HG03280 (cell line): ENCODE data around the gene COPE.
"Not testable (repeated sequence)": the region's sequence is repeated elsewhere in the genome, so short reads cannot be mapped to it uniquely, and the experiment has no call there.

Source experiments
- ATAC-seq: cut with Tn5 transposase; IDR thresholded peaks from one replicate; pipeline ENCODE4 v1.9.1; 2021; ENCODE audit warnings: mild to moderate bottlenecking, moderate library complexity; ENCODE audit not compliant: unreplicated experiment

The COPE gene

DNA sequence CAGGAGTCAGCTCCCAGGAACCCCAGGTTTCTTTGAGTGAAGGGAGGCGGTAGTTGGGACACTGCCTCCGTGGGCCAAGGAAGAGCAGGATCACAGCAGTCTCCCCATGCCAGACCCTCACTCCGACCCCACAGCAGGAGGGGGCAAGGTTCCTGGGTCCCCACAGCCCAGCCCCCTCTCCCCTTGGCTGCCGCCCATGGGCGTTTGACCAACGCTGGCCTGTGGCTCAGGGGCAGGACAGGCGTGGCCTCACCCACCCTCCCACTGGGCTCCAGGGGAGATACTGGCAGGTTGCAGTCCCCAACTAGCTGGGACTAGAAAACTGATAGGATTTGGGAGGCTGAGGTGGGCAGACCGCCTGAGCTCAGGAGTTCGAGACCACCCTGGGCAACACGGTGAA lies 9.2 kb downstream of the COPE start:
- no peak for ATAC-seq

DNA sequence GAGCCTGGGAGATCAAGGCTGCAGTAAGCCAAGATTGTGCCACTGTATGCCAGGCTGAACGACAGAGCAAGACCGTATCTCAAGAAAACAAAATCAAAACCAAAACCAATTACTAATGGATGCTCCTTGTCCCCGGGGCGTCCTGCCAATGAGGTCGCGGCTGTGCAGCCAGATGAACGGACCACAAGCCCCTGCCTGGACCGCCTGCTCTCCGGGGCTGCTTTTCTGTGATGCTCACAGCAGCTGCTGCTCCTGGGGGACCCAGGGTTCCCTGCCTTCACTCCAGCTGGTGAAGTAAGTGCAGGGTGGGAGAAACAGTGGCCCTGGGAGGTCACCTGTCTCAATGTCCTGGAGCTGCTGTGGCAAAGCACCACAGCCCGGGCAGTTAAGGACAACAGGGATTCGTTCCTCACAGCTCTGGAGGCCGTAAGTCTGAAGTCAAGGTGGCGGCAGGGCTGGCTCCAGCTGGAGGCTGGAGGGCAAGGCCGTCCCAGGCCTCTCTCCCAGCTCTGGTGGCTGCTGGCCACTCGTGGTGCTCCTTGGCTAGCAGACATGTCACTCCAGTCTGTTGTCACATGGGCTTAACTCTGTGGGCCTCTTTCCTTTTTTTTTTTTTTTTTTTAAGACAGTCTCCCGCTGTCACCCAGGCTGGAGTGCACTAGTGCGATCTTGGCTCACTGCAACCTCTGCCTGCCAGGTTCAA lies 10.1 kb downstream of the COPE start:
- ATAC-seq = no peak

DNA sequence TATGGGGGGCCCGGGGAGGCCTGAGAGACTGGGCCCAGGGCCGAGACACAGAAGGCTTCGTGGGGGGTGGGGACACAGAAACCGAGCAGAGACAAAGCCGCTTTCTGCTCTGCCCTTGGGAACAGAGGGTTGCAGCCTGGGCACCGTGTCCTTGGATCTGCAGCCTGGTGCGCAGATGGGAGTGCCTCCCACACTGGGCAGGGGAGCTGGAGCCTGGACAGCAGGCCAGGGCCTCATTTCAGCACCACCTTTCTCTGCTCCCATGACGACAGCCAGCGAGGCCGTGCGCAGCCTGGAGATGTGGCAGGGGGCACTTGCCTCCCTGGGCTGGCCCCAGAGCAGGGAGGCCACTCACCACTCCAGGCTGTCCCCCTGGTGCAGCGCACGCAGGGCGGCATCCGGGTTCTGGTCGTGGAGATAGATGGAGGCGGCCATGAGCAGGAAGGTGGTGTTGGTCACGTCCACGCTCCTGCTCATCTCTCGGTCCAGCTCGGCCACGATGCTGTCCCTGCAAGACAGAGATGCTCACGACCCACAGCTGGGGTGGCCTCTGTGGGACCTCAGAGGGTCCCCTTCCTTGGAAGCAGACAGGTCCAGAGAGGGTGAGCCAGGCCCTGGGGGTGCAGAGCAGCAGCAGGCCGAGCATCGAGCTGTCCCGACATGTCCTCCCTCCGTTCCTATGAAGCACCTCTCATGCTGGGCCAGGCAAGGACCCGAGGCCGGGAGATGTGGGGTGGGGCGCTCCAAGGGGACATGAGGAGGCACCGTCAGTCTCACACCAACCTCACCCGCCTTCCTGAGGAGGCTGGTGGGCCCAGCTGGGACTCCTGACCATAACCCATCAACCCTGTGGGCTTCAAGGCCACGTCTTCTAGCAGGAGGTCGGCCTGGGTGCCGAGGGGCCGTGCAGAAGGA lies 12.3 kb downstream of the COPE start:
- no peak for ATAC-seq

DNA sequence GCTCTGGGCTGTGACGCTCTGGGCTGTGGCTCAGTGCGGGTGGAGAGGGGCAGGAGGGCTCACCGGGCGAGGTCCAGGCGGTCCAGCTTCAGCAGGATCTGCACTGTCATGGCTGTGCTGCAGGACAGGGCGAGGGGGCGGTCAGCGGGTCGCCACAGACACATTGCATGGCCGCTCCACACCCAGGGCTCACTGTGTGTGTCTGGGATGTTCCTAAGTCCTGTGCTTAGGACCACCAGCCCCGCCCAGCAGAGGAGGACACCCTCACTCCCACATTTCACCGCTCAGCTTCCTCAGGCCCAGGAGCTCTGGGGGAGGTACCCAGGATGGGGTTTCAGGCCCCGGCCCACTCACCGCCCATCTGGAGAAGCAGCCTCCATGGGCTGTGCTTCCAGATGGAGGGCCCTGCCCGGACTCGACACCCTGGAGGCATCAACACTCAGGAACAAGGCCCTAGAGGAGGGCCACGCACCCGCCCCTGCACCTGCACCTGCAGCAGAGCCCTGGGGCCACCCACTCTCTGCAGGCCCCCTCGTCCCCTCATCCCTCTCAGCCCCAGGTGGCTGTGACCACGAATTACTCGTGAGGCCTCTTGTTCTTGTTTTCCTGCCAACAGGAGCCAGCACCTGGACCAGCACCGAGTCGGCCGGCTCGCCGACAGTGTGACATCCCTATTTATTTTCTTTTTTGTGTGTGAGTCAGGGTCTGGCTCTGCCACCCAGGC lies 13.5 kb downstream of the COPE start:
- no peak for ATAC-seq

DNA sequence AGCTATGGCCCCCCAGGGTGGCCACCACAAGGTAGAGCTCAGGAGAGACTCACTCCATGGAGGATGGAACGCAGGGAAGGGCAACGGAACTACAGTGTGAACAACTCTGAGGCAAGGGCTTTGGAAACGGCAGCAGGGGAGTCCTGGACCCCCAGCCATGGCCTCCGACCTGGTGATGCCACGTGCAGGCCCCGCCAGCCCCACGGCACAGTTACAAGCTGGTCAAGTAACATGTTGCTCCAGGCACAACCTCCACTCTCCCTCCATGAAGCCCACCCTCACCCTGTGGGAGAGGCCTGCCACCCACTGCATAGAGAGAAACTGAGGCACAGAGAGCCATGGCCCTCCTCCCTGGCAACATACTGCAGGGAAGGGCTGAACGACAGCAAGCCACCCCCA lies 14.1 kb downstream of the COPE start:
- no peak for ATAC-seq

DNA sequence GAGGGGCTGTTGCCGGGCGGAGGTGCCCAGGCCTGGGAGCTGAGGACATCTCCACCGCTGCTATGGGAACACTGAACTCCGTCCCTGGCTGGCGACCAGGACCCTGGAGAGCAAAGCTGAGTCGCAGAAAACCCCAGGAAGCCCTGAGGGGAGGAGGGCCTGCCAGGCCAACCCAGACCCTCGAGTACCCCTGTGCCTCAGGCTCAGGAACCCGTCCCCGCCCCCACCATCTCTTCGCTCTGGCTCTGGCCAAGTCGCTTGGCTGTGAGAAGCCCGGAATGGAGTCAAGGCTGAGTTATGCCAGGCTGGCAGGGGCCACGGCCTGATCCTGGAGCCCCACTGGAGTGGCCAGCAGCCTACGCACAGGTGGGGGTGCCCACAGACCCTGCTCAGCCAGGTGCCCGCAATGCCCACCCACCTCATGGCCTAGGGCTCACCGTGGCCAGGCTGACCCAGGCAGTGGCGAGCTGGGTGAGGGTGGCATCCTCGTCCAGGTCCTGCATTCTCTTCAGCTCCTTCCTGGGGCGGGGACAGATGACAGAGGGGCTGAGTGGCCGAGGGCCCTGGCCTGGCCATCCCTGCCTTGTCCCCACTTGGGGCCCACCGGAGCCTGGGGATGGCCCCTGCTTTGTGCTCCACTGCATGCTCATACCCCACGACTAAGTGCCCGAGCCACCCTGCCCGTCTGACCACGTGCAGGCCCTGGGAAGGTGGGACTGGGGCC lies 14.7 kb downstream of the COPE start:
- no peak for ATAC-seq

DNA sequence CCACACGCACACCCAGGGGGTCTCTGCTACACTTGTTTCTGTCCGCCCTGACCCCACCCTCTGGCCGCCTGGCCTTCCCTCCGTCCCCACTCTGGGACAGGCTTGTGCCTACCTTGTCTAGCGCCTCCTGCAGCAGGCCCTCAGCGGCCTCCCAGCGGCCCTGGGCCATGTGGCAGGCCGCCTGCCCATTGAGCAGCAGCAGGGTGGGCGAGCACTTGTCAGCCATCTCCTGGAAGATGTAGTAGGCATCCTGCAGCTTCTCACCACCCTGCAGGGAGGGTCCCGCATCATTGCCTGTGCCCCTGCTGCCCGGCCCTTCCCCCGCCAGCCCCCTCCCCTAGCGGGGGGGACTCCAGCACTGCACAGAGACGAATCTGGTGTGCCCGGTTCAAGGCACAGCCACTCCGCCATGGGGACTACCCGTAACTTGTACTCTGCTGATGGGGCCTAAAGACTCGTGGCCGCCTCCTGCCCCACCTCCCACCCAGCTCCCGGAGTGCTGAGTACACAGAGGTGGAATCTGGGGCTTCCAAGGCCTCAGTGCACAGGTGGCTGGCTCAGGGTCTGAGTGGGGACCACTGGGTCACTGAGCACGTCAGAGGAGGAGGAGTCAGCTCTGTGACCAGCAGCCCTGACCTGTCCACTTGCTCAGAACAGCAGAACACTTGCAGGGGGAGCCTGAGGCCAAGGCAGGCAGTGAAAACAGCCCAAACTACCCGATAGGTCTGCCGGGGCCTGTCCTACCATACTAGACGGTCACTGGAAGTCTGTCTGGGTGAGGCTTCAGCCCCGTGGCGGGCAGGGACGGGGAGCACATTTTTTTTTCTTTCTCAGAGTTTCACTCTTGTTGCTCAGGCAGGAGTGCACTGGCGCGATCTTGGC lies 15.8 kb downstream of the COPE start:
- no peak for ATAC-seq

DNA sequence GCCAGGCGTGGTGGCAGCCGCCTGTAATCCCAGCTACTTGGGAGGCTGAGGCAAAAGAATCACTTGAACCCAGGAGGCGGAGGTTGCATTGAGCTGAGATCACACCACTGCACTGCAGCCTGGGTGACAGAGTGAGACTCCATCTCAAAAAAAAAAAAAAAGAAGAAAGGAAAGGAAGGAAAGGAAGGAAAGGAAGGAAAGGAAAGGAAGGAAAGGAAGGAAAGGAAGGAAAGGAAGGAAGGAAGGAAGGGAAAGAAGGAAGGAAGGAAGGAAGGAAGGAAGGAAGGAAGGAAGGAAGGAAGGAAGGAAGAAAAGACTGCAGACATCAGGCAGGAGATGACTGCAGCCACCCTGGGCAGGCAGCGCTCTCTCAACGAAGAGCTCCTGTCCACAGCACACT lies 16.7 kb downstream of the COPE start:
- ATAC-seq = not testable (repeated sequence)

DNA sequence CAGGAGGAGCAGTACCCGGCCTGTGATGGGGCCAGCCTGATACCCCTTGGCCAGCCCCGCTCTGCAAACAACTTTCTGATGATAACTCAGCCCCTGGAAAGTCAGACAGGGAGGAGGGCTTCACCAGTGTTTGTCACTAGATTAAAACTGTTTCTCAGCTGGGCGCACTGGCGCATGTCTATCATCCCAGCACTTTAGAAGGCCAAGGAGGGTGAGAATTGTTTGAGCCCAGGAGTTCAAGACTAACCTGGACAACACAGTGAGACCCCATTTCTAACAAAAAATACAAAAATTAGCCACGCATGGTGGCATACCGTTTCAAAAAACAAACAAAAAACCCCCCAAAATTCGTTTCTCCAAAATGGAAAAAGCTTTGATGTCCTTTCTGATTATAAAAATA lies 17.7 kb downstream of the COPE start:
- no peak for ATAC-seq

DNA sequence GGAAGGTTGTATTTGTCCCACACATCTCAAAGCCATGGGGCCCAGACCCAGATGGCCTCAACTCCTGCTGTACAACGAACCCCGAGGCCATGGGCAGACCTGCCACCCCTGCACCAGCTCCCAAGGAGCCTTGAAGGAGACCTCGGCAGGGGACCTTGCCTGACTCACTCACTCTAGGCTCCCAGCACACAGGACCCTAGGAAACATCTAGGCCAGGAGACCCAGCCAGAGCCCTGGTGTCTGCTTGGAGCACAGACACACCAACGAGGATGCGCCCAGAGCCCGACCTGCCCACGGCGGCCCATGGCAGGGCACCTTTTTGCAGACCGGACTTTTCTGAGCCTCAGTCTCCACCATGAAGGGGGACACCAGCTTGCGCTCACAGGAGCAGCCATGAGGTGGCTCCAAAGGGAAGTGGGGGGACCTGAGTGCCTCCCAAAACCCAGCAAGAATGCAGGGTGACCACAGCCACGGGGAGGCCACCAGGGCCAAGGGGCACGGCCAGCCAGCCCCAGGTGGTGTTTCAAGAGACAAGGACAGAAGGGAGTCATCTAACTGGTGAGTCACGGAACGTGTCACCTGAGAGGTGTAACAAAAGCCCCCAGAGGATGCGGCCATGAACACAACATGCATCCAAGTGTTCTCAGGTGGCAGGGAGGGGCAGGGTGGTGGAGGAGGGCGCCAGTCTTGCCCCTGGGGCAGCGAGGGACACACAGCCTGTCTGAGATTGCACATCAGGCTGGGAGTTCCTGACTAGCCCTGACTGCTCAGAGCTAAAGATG lies 18.3 kb downstream of the COPE start:
- ATAC-seq = no peak

DNA sequence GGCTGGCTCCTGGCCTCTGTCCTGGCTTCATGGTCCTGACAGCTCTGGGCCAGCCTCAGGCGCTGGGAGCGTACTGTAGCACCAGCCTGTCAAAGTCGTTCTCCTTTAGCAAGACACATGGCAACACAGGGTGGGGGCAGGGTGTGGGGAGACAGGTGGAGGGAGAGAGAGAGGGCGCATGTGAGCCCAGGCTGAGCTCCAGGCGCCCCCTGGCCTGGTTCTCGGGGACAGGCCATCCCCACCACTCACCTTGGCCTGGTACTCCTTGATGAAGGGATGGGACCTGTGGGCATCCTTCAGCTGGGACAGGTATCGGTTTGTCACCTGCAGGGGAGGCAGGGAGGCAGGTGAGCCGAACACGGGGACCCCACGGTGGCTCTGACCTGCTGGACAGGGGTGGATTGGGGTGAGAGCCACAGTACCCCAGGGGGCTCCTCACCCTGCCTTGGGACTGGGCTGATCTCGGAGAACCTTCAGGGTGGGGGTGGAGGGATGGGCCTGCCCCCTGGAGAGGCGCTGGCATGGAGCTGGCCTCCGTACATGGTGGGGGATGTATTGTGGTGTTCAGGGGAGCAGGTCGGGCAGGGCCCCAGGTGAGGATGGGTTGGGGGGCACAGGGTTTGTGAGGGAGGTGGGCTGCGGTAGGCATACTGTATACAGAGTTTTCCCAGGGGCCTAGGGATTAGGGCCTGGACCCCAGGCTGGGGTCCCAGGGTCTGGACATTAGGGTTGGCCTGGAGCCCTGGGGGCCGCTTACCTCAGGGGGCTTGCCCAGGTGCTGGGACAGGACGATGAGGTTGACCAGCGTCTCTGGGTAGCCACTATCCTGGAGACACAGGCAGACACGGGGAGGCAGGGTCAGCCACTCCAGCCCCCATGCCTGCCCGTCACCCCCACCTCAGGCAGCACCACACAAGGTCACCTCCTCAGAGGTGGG lies 19.3 kb downstream of the COPE start:
- ATAC-seq = no peak

DNA sequence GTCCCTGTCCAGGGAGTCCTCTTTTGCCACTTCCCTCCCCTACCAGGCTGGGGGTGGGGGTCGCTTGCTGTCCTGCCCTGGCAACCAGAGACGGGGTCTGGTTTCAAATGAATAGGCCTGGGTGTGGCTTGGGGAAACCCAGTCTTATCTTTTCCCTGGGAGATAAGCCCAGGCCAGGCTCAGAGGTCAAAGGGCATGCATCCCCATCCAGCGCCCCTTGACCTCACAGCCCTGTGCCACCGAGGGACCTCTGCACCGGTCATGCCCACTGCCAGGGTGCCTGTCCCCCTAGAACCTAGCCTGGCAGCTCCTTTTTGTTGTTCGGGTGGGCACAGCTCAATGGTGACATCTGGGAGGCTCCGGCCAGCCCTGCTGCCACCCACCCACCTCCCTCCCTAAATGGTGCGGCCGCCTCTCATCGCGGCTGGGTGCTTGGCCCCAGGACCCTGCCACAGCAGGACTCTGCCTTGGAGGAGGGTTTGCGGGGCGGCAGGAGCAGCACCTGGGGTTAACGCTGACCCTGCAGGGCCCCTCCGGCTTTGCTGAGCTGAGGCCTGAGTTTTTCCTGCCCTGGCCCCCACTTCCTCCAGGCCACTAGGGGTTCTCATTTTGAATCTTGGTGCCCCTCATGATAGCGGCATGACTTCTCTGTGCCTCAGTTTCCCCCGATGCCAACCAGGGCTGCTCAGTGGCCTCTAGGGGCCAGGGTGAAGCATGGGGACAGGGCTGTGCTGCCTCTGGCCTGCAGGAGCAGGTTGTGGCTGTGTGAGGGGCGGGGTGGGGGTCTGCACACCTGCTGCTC lies 20.4 kb downstream of the COPE start:
- ATAC-seq = no peak

DNA sequence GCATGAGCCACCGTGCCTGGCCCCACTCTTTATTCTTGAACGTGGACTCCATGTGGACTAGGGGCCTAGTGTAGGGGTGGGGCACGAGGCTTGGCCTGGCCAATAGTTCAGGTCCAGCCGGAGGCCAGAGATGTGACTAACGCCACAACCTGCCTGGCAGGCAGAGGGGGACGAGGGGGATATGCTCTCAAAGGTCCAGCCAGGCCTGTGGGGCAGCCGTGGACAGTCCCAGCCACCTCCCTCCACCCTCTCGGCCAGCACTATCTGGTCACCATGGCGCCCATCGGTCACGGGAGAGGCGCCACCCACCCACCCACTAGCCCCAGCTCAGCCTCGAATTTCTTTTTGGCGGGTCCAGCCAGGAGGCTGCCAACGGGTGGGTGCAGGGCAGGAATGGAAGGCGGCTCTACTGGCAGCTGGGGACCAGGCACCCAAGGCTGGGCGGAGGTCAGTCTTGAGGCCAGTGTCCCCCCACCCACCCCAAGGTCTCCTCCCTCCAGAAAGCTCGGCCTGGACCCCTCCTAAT lies 21.0 kb downstream of the COPE start:
- no peak for ATAC-seq

DNA sequence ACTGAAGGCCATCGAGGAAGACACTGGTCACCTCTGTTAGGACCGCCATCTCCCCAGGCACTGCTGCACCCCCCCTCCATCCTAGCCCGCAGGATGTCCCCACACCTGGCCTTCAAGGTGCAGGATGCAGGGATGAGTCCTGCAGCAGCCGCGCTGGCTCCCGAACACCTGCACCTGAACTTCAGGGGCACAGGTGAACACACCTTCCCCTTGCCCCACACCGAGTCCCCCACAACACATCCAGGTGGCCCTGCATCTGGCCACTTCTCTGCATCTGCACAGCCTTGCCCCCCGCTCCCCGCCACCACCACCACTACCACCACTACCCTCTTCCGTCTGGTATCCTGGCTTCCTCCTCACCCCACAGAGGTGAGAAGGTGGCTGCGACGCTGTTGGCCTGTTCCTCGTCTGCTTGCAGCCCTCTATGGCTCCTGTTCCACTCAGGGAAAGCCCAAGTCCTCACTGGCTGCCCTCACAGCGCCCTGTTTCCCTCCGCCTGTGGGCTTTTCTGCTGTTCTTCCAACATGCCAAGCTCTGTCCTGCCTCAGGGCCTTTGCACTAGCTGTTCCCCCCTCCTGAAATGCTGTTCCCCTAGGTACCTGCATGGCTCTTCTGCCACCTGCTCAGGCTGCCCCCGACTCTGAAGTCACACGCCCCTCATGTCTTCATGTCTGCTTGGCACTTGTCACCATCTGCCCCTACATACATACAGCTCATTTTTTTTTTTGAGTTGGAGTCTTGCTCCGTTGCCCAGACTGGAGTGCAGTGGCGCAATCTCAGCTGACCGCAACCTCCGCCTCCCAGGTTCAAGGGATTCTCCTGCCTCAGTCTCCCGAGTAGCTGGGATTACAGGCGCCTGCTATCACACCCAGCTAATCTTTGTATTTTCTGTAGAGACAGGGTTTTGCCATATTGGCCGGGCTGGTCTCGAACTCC lies 21.8 kb downstream of the COPE start:
- ATAC-seq = no peak

DNA sequence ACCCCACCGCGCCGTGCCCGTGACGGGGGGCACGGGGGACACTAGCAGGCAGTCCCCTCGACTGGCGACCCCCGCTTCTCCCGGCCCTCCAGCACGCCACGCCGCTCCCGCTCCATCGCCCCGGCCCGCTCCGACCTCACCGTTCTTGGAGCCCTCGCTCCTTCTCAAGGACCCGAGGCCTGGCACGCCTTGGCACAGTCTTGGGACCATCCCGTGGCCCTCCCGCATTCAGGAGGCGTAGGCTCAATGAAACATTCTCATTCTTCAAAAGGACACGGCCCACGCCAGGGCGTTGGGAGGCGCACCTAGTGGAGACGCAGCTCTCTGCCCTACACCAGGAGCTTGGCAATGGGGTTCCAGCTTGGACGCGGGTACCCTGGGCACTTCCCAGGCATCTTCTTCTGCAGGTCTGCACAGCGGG lies 22.8 kb downstream of the COPE start:
- ATAC-seq = no peak

DNA sequence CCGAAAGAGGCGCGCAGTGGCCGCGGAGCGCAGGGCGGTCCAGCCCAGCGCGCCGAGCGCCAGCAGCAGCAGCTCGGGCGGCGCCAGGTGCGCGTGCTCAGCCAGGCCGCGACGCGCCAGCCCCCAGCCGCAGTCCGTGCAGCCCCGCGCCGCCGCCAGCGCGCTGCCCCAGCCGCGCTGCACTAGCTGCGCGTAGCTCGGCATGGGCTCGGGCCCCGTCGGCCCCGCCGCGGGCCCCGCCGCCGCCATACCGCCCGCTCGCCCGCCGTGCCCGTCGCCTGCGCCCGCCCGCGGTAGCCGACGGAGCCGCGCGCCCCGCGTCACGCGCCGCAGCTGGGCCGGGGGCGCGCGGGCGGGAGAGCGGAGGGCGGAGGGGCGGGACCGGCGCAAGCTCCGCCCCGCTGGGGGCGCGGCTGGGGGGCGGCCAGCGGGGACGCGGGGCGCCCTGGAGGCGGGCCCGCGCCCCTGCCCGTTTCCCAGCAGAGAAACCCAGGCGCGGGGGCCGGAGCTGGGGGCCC lies 23.3 kb downstream of the COPE start, which contains the start of gene CERS1:
TSS of gene CERS1 (minus strand) at position 335 of the 518 bp plus-strand sequence. CDS start at position 249, 86 bp downstream.
- ATAC-seq = no peak
